Measurements from ENCODE around the gene CD37.
"Not testable (repeated sequence)": the region's sequence is repeated elsewhere in the genome, so short reads cannot be mapped to it uniquely, and the experiment has no call there.

DNA sequence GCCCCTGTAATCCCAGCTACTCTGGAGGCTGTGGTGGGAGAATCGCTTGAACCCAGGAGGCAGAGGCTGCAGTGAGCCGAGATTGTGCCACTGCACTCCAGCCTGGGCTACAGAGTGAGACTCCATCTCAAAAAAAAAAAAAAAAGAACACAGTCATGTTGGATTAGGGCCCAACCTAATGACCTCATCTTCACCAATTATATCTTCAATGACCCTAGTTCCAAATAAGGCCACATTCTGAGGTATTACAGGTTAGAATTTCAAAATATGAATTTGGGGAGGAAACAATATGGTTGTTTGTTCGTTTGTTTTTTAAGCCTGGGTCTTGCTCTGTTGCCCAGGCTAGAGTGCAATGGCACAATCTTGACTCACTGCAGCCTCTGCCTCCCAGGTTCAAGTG, 38.0 kb downstream of the CD37 start:
- TF ChIP-seq, protein P1, sequence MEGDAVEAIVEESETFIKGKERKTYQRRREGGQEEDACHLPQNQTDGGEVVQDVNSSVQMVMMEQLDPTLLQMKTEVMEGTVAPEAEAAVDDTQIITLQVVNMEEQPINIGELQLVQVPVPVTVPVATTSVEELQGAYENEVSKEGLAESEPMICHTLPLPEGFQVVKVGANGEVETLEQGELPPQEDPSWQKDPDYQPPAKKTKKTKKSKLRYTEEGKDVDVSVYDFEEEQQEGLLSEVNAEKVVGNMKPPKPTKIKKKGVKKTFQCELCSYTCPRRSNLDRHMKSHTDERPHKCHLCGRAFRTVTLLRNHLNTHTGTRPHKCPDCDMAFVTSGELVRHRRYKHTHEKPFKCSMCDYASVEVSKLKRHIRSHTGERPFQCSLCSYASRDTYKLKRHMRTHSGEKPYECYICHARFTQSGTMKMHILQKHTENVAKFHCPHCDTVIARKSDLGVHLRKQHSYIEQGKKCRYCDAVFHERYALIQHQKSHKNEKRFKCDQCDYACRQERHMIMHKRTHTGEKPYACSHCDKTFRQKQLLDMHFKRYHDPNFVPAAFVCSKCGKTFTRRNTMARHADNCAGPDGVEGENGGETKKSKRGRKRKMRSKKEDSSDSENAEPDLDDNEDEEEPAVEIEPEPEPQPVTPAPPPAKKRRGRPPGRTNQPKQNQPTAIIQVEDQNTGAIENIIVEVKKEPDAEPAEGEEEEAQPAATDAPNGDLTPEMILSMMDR (conservative IDR thresholded peaks at IDR 0.05; ENCODE audit: low read depth, low read length): not testable (repeated sequence)
- not testable (repeated sequence) for TF ChIP-seq NFE2L2, CEBPB (IDR thresholded peaks at IDR 0.05; ENCODE audit: low read depth, low read length)
